K562 (cell line): ENCODE results near the gene TRDMT1. TPM values are rescaled to one million over a fixed set of nuclear protein-coding genes. Genes with fewer than 3 reads are reported as not detected.

ENCODE experiments used
- ATAC-seq: fragments of 200-7000 bp; cut with Tn5 transposase; 3 replicates; pipeline ENCODE4 v1.9.1; 2020; ENCODE audit warnings: moderate library complexity
- BruUV-seq: library from RNA; stranded (reverse); fragments of 400-500 nt; replicated peaks from 2 replicates; lab custom pipeline; 2021; lab: Mats Ljungman, UMichigan
- CTCF ChIA-PET: fragments of 300-600 bp; formaldehyde crosslinking; extraction: SDS; loops from one replicate; lab custom pipeline; 2021; ENCODE audit warnings: low intra/inter-chr PET ratio; lab: Yijun Ruan, JAX
- POLR2A ChIA-PET: fragments of 300-600, 350-650 bp; sonication (Branson Sonifier 250); formaldehyde crosslinking; extraction: SDS; loops from one replicate; lab custom pipeline; 2021; ENCODE audit warnings: antibody characterized with exemption, inconsistent platforms; lab: Yijun Ruan, JAX
- DNase-seq, 4 experiments: peaks; one replicate each; pipeline versions ENCODE4 v3.0.0 to v3.0.0-alpha.2; 2011 to 2018; ENCODE audit warnings: low spot score in 3 of 4, mixed read lengths in 3 of 4; ENCODE audit errors: extremely low read depth in 1 of 4
- FAIRE-seq: peaks from 2 replicates; lab custom pipeline; 2011; peaks lifted over from hg19 to GRCh38; lab: Jason Lieb, UNC
- H2AFZ ChIP-seq: 2 replicates; pipeline ENCODE4 v1.6.0; 2011; ENCODE audit warnings: low read depth, low read length, control low read depth, inconsistent platforms
- H3K27ac ChIP-seq: fragments of 200-600 bp; 3 replicates; pipeline ENCODE4 v1.8.0; 2011; ENCODE audit warnings: low read depth, mild to moderate bottlenecking, control low read depth, inconsistent platforms, low read length, moderate library complexity, mixed read lengths; ENCODE audit errors: extremely low read depth
- H3K27me3 ChIP-seq, 2 experiments: fragments of 300-600 bp in 1 of 2; 2 replicates in 1 of 2; 3 replicates in 1 of 2; pipeline versions ENCODE4 v1.6.0 to v1.8.0; 2011; ENCODE audit warnings: inconsistent platforms in 2 of 2, low read length in 2 of 2, mild to moderate bottlenecking in 1 of 2, mixed read lengths in 1 of 2, moderate library complexity in 1 of 2; ENCODE audit not compliant: control insufficient read depth in 2 of 2, insufficient read depth in 2 of 2
- H3K36me3 ChIP-seq: fragments of 300-600 bp; 3 replicates; pipeline ENCODE4 v1.8.0; 2011; ENCODE audit warnings: mild to moderate bottlenecking, low read length, inconsistent platforms; ENCODE audit not compliant: control insufficient read depth, insufficient read depth
- H3K4me1 ChIP-seq, 2 experiments: fragments of 200-600 bp in 1 of 2; replicated peaks in 1 of 2; 2 replicates in 1 of 2; 3 replicates in 1 of 2; pipeline versions ENCODE4 v1.5.1 to v1.8.0; 2011; ENCODE audit warnings: inconsistent platforms in 2 of 2, low read length in 2 of 2, mild to moderate bottlenecking in 1 of 2, mixed read lengths in 1 of 2, moderate library complexity in 1 of 2; ENCODE audit not compliant: control insufficient read depth in 2 of 2, insufficient read depth in 2 of 2
- H3K4me2 ChIP-seq: 2 replicates; pipeline ENCODE4 v1.6.1; 2011; ENCODE audit warnings: low read length, control low read depth, inconsistent platforms, mixed read lengths; ENCODE audit not compliant: insufficient read depth
- H3K4me3 ChIP-seq: fragments of 200-600 bp; sonication (generic), shearing (Covaris generic); 2 replicates; pipeline ENCODE4 v1.5.1; 2016; ENCODE audit warnings: control low read depth, inconsistent platforms
- H3K79me2 ChIP-seq: fragments of 200-600 bp; 3 replicates; pipeline ENCODE4 v1.8.0; 2011; ENCODE audit warnings: low read length, inconsistent platforms; ENCODE audit not compliant: control insufficient read depth, insufficient read depth
- H3K9ac ChIP-seq, 2 experiments: 2 replicates each; pipeline versions ENCODE4 v1.6.0 to v1.6.1; 2011; ENCODE audit warnings: low read depth in 2 of 2, low read length in 2 of 2, control low read depth in 1 of 2, inconsistent platforms in 1 of 2, mild to moderate bottlenecking in 1 of 2, mixed read lengths in 1 of 2; ENCODE audit not compliant: insufficient read depth in 1 of 2
- H3K9me1 ChIP-seq: one replicate; pipeline ENCODE4 v1.6.0; 2011; ENCODE audit warnings: inconsistent platforms, mild to moderate bottlenecking, low read length, moderate library complexity; ENCODE audit not compliant: control insufficient read depth, insufficient read depth
- H3K9me3 ChIP-seq: replicated peaks from 2 replicates; pipeline ENCODE4 v1.5.1; 2011; ENCODE audit warnings: low read depth, low read length, inconsistent platforms; ENCODE audit not compliant: control insufficient read depth, insufficient read depth
- H4K20me1 ChIP-seq: replicated peaks from 2 replicates; pipeline ENCODE4 v1.6.1; 2011; ENCODE audit warnings: low read length, inconsistent platforms, mixed read lengths; ENCODE audit not compliant: control insufficient read depth, insufficient read depth
- CXXC5 ChIP-seq: fragments of 250-450 bp; sonication (Bioruptor Pico); IDR thresholded peaks from 2 replicates; pipeline ENCODE4 v1.8.0; 2022; ENCODE audit warnings: inconsistent platforms, mild to moderate bottlenecking, moderate library complexity
- DPF2 ChIP-seq: fragments of 450-650 bp; IDR thresholded peaks from 2 replicates; pipeline ENCODE4 v1.6.1; 2016
- GATAD2A ChIP-seq: fragments of 450-650 bp; IDR thresholded peaks from 2 replicates; pipeline ENCODE4 v1.6.1; 2017
- JUND ChIP-seq, 2 experiments: IDR thresholded peaks; 2 replicates in 1 of 2; 3 replicates in 1 of 2; pipeline ENCODE4 v1.6.1; 2011; ENCODE audit warnings: borderline replicate concordance in 2 of 2, low read depth in 2 of 2, low read length in 2 of 2, improper control_type of control experiment in 1 of 2, missing biosample characterization in 1 of 2, missing genetic modification characterization in 1 of 2, missing genetic modification reagents in 1 of 2
- KLF10 ChIP-seq: fragments of 250-450 bp; sonication (Bioruptor Pico); IDR thresholded peaks from 2 replicates; pipeline ENCODE4 v1.6.1; 2021; ENCODE audit warnings: matching md5 sums
- NUFIP1 ChIP-seq: fragments of 450-650 bp; IDR thresholded peaks from 2 replicates; pipeline ENCODE4 v1.6.1; 2018; ENCODE audit not compliant: partially characterized antibody
- ZNF589 ChIP-seq: fragments of 200-800 bp; sonication (Bioruptor generic); IDR thresholded peaks from 2 replicates; pipeline ENCODE4 v1.6.1; 2016; ENCODE audit warnings: low read depth, missing genetic modification characterization, missing compliant biosample characterization
- WGBS: fragments of 100-300 bp; shearing (Covaris generic); methylation state at CpG from one replicate; pipeline ENCODE4 v1.1.6; 2016; ENCODE audit warnings: low coverage, mixed read lengths; ENCODE audit not compliant: insufficient coverage; ENCODE audit errors: missing lambda C conversion rate; 5-methylcytosine and 5-hydroxymethylcytosine counted together
- in situ Hi-C: fragments of 300-500 bp; cut with MboI; formaldehyde crosslinking; loops from 4 replicates; pipeline ENCODE4 v1.15.0; 2018; ENCODE audit warnings: inconsistent platforms, mixed read lengths
- intact Hi-C: fragments of 100-400 bp; cut with micrococcal nuclease; formaldehyde crosslinking; loops from 2 replicates; pipeline ENCODE4 v1.14.2; 2022
- polyA plus RNA-seq, 8 experiments: library from polyadenylated mRNA; depleted of rRNA in 4 of 8; stranded (reverse) in 5 of 8; unstranded in 3 of 8; fragments of >200 nt; fragmentation: Nextera tagmentation in 2 of 8; fragmentation: Illumina TruSeq in 1 of 8; extraction: Ambion mirVana in 2 of 8; extraction: Trizol in 1 of 8; gene quantifications; 2 replicates each; pipeline versions ENCODE4 v1.2.1 to v1.2.3, GENCODE V29; 2011 to 2014; ENCODE audit warnings: inconsistent platforms in 1 of 8, missing spikeins in 1 of 8
- total RNA-seq, 7 experiments: library from RNA; depleted of rRNA in 6 of 7; stranded (reverse); fragments of >200 nt in 6 of 7; fragmentation: Illumina TruSeq in 2 of 7; extraction: Trizol in 2 of 7; gene quantifications; 2 replicates each; pipeline versions ENCODE4 v1.2.1 to v1.2.3, GENCODE V29; 2011 to 2021; ENCODE audit warnings: low replicate concordance in 1 of 7
- TF ChIP-seq, protein P1 (sequence below), 2 experiments: fragments of 450-650 bp in 1 of 2; sonication (generic) in 1 of 2; formaldehyde crosslinking in 1 of 2; IDR thresholded peaks; 2 replicates each; pipeline versions ENCODE4 v1.7.1 to v1.9.0; 2016 to 2022; ENCODE audit warnings: inconsistent platforms in 1 of 2, mild to moderate bottlenecking in 1 of 2, missing genetic modification reagents in 1 of 2
- TF ChIP-seq, protein P2 (sequence below): sonication (generic); formaldehyde crosslinking; IDR thresholded peaks from 2 replicates; pipeline ENCODE4 v1.8.0; 2022; ENCODE audit warnings: missing genetic modification reagents, mild to moderate bottlenecking, borderline replicate concordance

The TRDMT1 gene
- total and polyA plus RNA-seq, 9 of the 15 experiments (the other 6 are each of a cell fraction or from before 2014, with no cell fraction given) = 5.4 to 12.6 (median 9.3) TPM

DNA sequence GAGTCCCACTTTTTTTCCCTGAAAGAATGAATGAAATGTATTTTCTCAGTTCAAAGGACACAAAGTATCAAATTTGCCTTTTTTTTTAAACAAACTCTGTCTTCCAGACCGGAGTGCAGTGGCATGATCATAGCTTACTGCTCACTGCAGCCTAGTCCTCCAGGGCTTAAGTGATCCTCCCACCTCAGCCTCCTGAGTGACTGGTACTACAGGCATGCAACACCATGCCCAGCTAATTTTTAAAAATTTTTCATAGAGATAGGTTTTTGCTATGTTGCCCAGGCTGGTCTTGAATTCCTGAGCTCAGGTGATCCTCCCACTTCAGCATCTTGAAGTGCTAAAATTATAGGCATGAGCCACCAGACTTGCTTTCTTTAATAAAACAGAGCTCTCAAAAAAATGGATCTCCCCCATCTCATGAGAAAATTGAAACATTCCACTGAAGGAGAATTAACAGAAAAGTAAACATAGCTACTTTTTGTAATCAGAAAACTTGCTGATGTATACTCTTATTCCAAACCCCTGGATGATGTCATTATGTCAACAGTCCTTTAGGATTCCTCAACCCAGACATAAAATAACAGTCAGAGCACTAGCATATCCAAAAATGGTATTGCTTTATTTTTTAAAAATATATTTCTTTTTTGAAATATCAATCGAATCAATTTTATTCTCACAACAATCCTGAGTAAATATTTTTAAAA, 12.3 kb upstream of the TRDMT1 start:
- Histone ChIP-seq H3K4me3 (no peak overlapping the region), H3K9me3 (no peaks in the 10 kb centered on the region), H3K9me1 (no peaks in the 10 kb centered on the region), H3K79me2 (0 out of 3 replicates have a peak, but pooled peaks cover 2% of the 10 kb centered on the region), H3K27me3 (no peaks in the 10 kb centered on the region), H3K27ac (0 out of 3 replicates have a peak overlapping the region, but pooled peaks have one; percentile 23), H3K4me1 (peaks cover 5 to 44% of the 10 kb centered on the region in 2 experiments), H2AFZ (peak overlapping the region; percentile 56; the same call in 1 of the 2 replicates), H4K20me1 (no peaks in the 10 kb centered on the region), H3K4me2 (no peak overlapping the region), H3K9ac (no peak overlapping the region), H3K36me3 (no peaks in the 10 kb centered on the region)
- ChIA-PET CTCF (no interaction called here), POLR2A (interaction anchor here (0.6 to 2.8 kb wide), 4 partner anchors 13 to 16 kb away, joined by 3 to 17 read pairs (median 7); partner anchors contain the start of genes TRDMT1 and VIM)
- FAIRE-seq (no peak), DNase-seq (no peak), ATAC-seq (no peak)
- WGBS = 20% methylated on average over 2 of the region's 2 CpGs
- intact Hi-C loops = no loop called here
- in situ Hi-C loops = no loop called here
- BruUV-seq = no TSS peak
- no peak for TF ChIP-seq KLF10 (CRISPR knock-in tag)
- no peak for TF ChIP-seq GATAD2A
- TF ChIP-seq DPF2 = no peak
- no peak for TF ChIP-seq CXXC5 (CRISPR knock-in tag)
- TF ChIP-seq JUND (IDR thresholded peaks at IDR 0.05; ENCODE audit: borderline replicate concordance, low read depth, low read length) = peak; percentile 83
- peak; percentile 67; the same call in 2 of the 3 replicates for TF ChIP-seq JUND (tag; IDR thresholded peaks at IDR 0.05; ENCODE audit: borderline replicate concordance, low read depth, low read length)
- TF ChIP-seq NUFIP1 = no peak
- TF ChIP-seq ZNF589 = 0 out of 2 replicates have a peak, but pooled peaks have one; percentile 19
- TF ChIP-seq, protein P1, sequence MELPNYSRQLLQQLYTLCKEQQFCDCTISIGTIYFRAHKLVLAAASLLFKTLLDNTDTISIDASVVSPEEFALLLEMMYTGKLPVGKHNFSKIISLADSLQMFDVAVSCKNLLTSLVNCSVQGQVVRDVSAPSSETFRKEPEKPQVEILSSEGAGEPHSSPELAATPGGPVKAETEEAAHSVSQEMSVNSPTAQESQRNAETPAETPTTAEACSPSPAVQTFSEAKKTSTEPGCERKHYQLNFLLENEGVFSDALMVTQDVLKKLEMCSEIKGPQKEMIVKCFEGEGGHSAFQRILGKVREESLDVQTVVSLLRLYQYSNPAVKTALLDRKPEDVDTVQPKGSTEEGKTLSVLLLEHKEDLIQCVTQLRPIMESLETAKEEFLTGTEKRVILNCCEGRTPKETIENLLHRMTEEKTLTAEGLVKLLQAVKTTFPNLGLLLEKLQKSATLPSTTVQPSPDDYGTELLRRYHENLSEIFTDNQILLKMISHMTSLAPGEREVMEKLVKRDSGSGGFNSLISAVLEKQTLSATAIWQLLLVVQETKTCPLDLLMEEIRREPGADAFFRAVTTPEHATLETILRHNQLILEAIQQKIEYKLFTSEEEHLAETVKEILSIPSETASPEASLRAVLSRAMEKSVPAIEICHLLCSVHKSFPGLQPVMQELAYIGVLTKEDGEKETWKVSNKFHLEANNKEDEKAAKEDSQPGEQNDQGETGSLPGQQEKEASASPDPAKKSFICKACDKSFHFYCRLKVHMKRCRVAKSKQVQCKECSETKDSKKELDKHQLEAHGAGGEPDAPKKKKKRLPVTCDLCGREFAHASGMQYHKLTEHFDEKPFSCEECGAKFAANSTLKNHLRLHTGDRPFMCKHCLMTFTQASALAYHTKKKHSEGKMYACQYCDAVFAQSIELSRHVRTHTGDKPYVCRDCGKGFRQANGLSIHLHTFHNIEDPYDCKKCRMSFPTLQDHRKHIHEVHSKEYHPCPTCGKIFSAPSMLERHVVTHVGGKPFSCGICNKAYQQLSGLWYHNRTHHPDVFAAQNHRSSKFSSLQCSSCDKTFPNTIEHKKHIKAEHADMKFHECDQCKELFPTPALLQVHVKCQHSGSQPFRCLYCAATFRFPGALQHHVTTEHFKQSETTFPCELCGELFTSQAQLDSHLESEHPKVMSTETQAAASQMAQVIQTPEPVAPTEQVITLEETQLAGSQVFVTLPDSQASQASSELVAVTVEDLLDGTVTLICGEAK (IDR thresholded peaks at IDR 0.05) = no peak
- TF ChIP-seq, protein P1 (CRISPR knock-in tag; IDR thresholded peaks at IDR 0.05) = no peak
- TF ChIP-seq, protein P2, sequence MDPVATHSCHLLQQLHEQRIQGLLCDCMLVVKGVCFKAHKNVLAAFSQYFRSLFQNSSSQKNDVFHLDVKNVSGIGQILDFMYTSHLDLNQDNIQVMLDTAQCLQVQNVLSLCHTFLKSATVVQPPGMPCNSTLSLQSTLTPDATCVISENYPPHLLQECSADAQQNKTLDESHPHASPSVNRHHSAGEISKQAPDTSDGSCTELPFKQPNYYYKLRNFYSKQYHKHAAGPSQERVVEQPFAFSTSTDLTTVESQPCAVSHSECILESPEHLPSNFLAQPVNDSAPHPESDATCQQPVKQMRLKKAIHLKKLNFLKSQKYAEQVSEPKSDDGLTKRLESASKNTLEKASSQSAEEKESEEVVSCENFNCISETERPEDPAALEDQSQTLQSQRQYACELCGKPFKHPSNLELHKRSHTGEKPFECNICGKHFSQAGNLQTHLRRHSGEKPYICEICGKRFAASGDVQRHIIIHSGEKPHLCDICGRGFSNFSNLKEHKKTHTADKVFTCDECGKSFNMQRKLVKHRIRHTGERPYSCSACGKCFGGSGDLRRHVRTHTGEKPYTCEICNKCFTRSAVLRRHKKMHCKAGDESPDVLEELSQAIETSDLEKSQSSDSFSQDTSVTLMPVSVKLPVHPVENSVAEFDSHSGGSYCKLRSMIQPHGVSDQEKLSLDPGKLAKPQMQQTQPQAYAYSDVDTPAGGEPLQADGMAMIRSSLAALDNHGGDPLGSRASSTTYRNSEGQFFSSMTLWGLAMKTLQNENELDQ (CRISPR knock-in tag) = no peak
